Glomerular visceral epithelial cell (primary cell): Measurements from ENCODE around the gene IL1RAPL1.

ENCODE experiments used
- DNase-seq: peaks from one replicate; pipeline ENCODE4 v3.0.0-alpha.2; 2016; ENCODE audit errors: extremely low spot score

IL1RAPL1 gene

GRCh38 chrX:29762006-29762405 lies 1174.8 kb downstream of the IL1RAPL1 start:
- DNase-seq: no peak

DNA sequence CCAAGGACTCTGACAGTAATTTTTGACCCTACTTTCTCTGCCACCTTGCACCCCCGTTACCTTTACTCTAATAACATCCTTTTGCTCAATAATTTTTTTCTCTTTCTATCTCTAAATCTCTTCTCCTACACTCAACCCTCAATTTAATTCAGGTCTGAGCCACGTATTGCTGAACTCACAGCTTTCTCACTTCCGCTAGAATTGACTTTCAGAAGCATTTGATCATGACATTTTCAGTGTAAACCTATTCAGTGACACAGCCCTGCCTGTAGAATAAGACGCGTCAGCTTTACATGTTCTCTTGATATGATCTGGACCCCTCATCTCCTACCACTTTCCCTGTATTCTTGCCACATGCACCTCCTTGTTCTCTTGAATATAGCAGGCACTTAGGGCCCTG lies 1188.6 kb downstream of the IL1RAPL1 start:
- DNase-seq: no peak

DNA sequence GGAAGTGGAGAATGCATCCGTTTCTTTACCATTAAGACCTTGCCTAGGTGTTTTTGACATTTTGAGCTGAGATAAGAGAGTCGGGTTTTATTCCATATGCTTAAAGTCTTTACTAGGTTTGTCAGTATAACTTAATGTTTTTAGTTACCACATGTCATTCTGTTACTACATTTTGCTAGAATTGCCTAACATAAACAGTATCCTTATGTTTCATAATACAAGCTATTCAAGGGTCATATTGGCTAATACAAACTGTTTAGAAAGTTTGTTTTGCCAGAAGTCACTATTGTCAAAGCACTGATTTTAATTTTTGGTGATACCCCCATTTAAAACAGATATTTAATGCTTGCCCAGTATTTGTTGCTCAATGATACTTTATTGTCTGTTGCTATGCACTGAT lies 1200.4 kb downstream of the IL1RAPL1 start:
- no peak for DNase-seq

DNA sequence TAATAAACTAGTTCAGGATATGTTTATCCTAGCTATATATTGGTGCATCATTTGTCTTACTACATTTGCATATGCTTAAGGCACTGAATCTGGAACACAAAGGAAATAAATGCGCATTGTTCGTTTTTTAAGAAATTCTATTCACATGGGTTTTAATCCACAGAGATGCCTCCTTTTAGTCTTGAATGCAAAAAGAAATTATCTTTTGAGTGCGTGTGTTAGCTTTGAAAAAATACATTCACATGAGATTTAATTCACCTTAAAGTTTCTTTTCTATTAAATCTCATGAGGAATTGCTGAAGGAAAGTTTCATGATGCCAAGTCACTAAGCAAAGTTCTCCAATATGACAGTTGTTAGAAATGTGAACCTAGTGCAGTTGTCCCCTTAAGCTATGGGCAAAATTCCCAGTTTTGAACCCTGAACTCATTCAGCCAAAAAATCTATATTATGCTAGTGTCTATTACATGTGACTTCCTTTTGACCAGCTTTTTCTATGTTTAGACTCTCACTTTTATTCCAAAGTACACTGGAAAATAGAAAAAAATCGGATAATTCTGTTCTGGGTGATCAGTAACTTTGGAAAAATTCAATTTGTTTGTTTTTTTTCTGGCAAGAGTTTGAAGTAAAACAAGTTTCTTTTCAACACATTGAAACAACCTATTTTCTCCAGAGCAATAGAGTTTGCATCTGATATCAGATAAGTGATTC lies 1201.9 kb downstream of the IL1RAPL1 start:
- no peak for DNase-seq

DNA sequence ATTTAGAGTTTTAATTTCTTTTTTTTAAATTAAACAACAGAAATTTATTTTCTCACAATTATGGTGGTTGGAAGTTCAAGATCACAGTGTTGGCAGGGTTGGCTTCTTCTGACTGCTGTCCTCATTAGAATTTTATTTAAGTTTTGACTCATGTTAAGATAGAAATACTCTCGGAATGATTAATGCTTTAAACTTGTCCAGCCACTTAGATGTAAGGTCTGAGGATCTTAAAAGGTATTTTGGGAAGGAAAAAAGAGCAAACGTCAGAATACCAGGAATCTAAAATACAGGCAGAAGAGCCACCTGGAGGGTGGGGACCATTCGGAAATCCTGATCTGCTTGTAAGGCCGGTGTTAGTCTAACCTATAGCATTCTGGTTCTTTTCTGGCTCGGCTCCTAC lies 1205.1 kb downstream of the IL1RAPL1 start:
- no peak for DNase-seq

DNA sequence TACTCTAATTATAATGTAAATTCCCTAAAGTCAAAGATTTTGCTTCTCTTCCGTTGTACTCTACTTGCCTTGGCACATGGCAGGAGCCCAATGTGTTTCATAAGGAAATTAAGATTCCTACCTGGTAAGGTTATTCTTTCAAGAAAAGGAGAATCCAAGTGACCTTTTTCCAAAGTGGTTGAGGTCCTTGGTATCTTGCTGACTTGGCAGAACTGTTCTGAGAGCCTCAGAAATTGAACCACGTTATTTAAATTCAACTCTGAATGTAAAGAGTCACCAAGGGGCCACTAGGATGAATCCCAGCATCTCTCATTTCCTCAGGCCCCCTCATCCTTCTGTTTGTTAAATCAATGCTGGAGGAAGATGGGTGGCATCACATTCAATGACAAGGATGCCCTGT lies 1209.9 kb downstream of the IL1RAPL1 start:
- DNase-seq: no peak

DNA sequence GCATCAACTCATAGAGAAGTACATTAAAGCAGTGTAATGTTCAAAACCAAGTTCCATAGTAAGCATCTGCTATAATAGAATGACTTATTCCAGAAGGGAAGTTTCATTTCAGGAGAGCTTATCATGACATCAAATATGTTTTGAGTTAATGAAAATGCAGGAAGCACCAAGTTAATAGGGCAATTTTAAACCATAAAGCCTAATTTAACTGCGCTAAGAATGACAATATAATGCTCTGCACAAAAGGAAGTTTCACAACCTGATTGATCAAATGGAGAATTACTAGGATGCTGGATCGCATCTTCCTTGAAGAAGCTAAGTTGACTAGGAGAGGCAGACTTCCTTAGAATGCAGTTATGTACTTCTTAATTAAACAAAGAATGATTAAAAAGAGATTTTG lies 1211.2 kb downstream of the IL1RAPL1 start:
- DNase-seq: no peak

- DNase-seq: no peak
Measured at GRCh38 chrX:29813174-29813573, 1225.9 kb downstream of the IL1RAPL1 start.

GRCh38 chrX:29824176-29824906 lies 1237.1 kb downstream of the IL1RAPL1 start:
- DNase-seq: no peak

DNA sequence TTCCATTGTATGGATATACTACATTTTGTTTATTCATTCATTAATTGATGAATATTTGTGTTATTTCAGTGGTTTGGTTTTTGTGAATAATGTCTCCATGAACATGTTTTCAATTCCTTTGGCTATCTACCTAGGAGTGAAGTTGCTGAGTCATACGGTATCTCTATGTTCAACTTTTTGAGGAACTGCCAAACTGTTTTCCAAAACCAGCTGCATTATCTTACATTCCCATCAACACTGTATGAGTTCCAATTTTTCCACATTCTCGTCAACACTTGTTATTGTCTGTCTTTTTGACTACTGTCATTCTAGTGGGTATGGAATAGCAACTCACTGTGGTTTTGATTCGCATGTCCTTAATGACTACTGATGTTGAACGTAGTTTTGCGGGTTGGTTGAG lies 1239.5 kb downstream of the IL1RAPL1 start:
- DNase-seq: no peak

DNA sequence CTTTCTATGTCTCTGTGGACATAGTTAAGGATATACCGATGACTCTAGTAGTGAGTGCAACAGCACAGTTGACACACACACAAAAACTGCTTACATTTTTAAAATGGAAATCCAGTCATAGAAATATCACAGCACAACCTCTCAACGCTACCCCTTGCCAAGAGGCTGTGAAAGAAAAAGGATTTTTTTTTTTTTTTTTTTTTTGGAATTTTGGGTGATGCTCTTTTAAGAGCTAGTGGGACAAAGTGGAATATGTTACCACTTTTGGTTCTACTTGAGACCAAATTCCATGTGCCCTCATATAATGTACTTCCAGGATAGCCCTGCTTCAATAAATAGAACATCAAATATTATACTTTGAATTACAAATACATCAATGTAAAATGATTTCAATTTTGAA lies 1247.1 kb downstream of the IL1RAPL1 start:
- DNase-seq: no peak

- DNase-seq: no peak
Measured at GRCh38 chrX:29834764-29835163, 1247.5 kb downstream of the IL1RAPL1 start.

DNA sequence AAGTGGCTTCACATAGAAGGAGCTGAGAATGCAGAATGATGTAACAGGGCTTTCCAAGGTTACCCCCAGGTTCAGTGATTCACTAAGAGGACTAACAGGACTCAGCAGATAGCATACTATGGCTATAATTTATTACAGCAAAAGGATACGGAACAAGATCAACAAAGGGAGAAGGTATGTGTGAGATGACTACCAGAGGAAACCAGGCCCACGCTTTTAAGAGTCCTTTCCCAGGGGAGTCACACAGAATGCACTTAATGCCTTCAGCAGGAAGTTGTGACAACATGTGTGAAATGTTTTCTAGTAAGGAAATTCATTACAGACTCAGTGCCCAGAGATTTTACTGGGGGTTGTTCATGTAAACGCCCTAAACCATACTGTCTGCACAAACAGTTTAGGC lies 1254.5 kb downstream of the IL1RAPL1 start:
- no peak for DNase-seq

DNA sequence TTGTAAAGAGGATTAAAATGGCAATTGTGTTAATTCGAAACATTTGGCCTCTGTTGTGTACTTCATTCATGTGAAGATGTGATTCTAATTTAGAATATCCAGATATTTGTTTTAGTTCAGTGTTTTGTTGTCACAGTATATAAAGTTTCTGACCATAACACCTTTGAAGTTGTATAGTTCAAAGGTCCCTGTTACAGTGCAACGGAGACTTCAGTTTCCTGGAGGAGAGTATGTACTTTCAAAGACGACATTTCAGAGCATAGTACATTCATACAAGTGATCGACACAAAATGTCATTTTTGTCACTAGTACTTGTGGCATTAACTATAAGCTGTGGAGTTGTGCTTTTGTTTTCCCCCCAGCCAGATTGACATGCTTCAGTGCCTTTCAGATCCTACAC lies 1255.3 kb downstream of the IL1RAPL1 start:
- no peak for DNase-seq

DNA sequence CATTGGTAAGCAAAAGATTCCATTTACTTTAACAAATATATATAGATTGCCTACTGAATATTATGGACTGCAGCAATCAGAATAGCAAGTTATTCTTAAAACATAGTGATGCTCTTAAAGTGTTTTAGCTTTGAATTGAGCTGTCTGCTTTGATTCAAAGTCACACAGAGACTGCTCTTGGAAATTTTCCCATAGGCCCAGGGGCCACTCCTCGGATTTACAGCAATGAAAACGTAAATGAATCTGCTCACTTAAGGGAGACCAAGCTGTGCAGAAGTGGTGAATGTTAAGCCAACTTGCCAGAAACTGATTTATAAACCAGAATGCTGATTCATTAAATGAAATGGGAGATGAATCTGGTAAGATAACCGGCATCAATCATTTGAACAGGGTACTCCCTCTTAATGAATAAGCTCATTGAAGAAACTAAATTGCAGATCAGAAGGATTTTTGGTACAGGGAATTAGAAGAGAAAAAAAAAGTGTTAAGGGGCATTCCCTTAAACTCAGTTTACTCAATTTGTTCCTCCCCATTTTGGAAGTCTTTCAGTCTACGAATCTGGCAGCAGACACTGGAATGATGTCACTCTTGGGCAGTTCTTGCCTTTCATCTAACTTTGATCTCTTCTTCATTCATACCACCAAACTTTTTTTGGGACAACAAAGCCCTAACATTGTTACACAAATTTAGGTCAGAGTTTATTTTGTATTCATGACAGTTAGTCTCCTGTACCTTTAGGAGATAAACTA lies 1264.8 kb downstream of the IL1RAPL1 start:
- no peak for DNase-seq

- no peak for DNase-seq
Measured at GRCh38 chrX:29852767-29853166, 1265.5 kb downstream of the IL1RAPL1 start.

- peak; percentile 4 for DNase-seq
Measured at GRCh38 chrX:29858714-29859113, 1271.5 kb downstream of the IL1RAPL1 start.

DNA sequence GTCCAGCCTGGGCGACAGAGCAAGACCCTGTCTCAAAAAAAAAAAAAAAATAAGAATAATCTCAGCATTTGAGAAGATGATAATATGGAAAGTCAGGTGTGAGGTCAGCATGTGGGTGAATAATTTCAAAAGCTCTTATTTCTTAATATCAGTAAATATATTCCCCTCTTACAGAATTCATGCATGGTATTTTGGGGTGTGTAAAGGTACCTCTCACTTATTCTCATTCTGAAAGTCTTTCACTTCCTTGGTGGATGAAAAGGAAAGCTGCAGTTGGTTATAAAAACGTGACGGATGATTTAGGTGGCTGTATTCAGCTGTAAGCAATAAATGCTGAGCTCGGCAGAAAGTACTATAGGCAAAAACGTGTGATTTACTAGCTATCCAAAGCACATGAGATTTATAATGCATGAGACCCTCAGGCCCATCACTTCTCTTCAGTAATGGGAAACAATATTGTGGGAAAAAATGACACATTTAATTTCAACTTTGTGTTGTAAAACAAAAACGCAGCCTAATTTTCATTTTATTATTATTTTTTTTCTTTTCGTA lies 1275.0 kb downstream of the IL1RAPL1 start:
- no peak for DNase-seq

DNA sequence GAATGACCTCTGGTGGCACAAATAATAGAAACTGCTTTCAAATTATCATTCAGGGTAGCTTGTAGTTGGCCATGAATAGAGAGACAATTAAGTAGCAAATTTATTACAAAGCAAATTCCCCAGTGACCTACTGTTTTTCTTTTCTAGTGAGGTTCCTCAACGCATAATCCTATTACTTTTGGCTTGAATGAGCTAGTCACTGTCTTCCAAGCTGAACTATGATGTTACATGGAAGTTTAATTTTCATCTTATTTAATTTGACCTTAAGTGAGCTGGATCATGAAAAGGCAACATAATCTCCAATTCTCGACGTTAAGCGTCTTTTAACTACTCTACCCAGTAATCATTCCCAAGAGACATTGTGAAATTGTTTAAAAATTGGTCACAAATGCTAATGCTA lies 1280.7 kb downstream of the IL1RAPL1 start:
- DNase-seq: no peak

- no peak for DNase-seq
Measured at GRCh38 chrX:29869837-29870236, 1282.6 kb downstream of the IL1RAPL1 start.

DNA sequence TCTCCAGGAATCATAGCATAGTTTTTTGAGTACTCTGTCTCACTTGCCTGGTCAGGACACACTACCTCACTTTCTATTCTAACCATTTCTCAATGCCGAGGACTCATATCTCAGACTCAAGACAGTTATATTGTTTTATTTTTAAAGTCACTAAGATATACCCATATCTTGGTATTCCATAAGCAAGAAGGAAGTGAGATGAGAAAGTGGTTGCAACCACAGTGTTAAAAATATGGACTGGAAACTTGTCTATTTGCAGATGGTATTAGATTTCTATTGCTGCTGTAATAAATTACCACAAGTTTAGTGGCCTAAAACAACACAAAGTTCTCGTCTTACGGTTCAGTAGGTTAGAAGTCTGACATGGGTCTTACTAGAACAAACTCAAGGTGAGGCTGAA lies 1283.4 kb downstream of the IL1RAPL1 start:
- DNase-seq: no peak

- no peak for DNase-seq
Measured at GRCh38 chrX:29872831-29873230, 1285.6 kb downstream of the IL1RAPL1 start.

DNA sequence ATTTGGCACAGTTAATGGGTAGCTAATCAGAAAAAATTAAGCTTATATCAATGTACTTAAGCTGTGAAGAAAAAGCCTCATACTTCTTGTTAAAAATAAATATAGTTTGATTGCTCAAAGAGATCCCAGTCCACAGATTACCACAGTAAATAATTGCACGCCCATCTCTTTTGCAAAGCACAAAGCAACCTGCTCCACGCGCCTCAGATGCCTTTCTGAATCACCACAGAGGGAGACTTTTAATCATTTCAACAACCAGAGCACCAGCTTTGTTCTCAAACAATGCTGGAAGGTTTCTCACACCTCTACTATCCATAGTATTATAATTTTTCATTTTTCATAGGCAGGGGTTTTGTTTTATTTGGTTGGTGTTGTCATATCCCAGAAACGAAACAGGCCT lies 1289.5 kb downstream of the IL1RAPL1 start:
- DNase-seq: no peak
